Loucy (cell line): Measurements from ENCODE around the gene POC5.

Experiments used
- CTCF ChIP-seq: fragments of 200-600 bp; sonication (generic); conservative IDR thresholded peaks from 2 replicates; pipeline ENCODE4 v1.5.1; 2014; ENCODE audit warnings: mild to moderate bottlenecking, antibody characterized with exemption, low read length
- EZH2phosphoT487 ChIP-seq: fragments of 200-600 bp; IDR thresholded peaks from 2 replicates; pipeline ENCODE4 v1.6.1; 2018; ENCODE audit warnings: antibody characterized with exemption, mild to moderate bottlenecking, moderate library complexity, borderline replicate concordance

GRCh38 chr5:75668977-75669689 lies 48.1 kb downstream of the POC5 start:
- no peak for TF ChIP-seq CTCF
- no peak for TF ChIP-seq EZH2phosphoT487
